ENCODE measurements around the gene ANXA9.
A peak's percentile ranks its signal among the peaks of the same experiment; 100 is the strongest.

Gene ANXA9

DNA sequence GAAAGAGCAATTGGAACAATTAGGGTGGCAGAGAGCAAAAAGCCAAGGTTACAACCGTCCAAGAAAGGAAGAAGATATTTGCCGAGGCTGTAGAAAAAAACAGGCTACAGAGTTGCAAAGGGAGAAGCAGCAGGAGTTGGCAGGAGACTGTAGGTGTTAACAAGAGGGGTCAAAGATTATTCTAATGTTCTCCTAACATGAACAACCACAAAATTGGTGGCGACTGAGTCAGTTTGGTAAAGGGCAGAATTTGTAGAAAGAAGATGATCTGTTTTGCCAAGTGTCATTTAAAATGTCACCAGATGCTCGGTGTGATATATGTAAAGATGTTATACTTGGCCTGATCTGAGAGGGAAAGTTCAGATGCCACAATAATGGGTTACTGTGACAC is 25.8 kb downstream of the ANXA9 start:
- peak overlapping the region; percentile 12 for H3K4me3 ChIP-seq (ENCODE audit: control insufficient read depth, low read depth, low read length)
- no peak for DNase-seq (ENCODE audit: low read depth)
- TF ChIP-seq, protein P1, sequence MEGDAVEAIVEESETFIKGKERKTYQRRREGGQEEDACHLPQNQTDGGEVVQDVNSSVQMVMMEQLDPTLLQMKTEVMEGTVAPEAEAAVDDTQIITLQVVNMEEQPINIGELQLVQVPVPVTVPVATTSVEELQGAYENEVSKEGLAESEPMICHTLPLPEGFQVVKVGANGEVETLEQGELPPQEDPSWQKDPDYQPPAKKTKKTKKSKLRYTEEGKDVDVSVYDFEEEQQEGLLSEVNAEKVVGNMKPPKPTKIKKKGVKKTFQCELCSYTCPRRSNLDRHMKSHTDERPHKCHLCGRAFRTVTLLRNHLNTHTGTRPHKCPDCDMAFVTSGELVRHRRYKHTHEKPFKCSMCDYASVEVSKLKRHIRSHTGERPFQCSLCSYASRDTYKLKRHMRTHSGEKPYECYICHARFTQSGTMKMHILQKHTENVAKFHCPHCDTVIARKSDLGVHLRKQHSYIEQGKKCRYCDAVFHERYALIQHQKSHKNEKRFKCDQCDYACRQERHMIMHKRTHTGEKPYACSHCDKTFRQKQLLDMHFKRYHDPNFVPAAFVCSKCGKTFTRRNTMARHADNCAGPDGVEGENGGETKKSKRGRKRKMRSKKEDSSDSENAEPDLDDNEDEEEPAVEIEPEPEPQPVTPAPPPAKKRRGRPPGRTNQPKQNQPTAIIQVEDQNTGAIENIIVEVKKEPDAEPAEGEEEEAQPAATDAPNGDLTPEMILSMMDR (conservative IDR thresholded peaks at IDR 0.05; ENCODE audit: control insufficient read depth, insufficient read depth, low read depth, low read length): no peak

DNA sequence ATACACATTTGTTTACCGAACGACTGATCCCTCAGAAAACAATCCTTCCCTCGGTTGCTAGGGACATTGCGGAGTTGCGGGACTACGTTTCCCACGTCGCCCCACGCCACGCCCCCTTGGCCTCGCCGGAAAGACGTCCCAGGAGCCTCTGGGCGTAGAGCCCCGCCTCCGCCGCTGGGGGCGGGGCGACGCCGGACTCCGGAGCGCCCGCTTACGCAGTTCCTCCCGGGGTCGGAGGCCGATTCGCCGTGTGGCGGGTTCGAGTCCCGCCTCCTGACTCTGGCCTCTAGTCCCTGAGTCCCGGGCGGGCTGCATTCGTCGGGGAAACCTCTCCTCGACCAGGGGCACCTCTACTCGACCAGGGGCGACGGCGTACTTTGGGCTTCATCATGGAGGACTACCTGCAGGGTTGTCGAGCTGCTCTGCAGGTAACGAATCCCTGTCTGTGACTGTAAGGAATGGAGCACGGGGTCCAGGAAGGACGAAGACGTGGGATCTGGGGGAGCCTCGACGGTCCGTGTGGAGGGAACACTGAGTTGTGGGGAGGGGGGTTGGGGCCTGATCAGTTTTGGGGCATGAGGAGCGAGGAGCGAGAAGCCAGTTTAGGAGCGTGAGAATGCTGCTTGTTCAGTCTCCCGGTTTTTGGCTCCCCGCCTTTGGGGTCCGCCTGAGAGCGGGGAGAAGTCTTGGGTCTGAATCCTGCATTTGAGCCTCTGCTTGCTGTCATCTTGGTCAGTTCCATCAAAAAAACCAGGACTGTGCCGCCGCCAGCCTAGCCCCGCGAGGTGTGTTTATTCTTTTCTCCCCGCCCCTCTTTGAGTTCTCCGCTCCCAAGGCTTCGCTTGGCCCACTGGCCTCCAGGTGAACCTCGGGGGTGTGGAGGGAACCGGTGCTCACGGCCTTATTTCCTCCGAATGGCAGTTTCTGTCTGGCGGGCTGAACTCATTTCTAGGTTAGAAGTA is 26.4 kb downstream of the ANXA9 start, which contains the start of gene PRUNE1:
Gene PRUNE1 (plus strand): TSS at position 206 of the 962 bp plus-strand sequence. CDS start 184 bp downstream, at position 390.
- peak; percentile 96 for DNase-seq (ENCODE audit: low read depth)
- H3K4me3 ChIP-seq (ENCODE audit: control insufficient read depth, low read depth, low read length): peak within 1 kb of the TSS; percentile 82
- TF ChIP-seq, protein P1 (conservative IDR thresholded peaks at IDR 0.05; ENCODE audit: control insufficient read depth, insufficient read depth, low read depth, low read length): no peak

DNA sequence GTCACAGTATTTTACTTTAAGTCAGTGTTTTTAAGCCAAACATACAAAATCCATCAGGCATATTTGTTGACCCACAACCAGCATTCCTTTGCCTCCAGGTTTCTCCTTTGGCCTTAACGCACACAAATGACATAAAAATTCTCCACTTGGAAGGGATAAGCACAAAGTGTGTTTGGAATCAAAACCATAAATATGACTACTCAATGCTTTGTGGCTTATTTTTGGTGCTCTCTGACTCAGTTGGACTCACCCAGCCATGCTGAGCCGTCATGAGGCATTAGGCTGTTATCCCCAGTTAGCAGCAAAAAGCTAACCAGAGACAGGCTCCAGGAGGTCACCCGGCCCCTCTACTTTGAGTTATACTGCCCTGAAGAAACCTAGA is 27.1 kb downstream of the ANXA9 start:
- TF ChIP-seq, protein P1 (conservative IDR thresholded peaks at IDR 0.05; ENCODE audit: control insufficient read depth, insufficient read depth, low read depth, low read length): no peak
- peak; percentile 76 for DNase-seq (ENCODE audit: low read depth)
- H3K4me3 ChIP-seq (ENCODE audit: control insufficient read depth, low read depth, low read length): peak overlapping the region; percentile 82

DNA sequence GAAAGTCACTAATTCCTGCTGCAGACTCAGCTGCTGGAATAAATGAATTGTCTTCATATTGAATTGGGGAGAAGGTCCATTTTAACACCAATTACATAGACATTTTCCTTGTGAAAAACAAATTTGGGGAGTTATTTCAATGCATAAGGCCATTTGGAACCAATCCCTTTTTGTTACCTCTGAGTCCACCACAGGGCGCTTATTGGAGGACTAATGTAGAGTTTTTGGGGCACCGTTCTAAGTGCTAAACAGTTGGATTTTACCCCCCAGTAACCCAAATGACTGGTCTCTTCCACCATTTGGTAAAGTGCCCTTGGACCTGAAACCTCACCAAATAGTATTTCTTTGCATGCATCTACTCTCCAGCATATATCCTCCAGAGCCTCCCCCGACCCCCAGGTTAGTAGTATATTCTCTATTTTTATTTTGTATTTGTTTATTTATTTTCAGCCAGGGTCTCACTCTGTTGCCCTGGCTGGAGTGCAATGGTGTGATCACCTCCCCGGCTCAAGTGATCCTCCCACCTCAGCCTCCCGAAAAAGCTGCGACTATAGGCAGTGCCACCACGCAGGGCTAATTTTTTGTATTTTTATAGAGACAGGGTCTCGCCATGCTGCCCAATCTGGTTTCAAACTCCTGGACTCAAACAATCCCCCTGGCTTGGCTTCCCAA is 27.7 kb downstream of the ANXA9 start:
- H3K4me3 ChIP-seq (ENCODE audit: control insufficient read depth, low read depth, low read length): no peak overlapping the region
- DNase-seq (ENCODE audit: low read depth): no peak
- TF ChIP-seq, protein P1 (conservative IDR thresholded peaks at IDR 0.05; ENCODE audit: control insufficient read depth, insufficient read depth, low read depth, low read length): no peak

DNA sequence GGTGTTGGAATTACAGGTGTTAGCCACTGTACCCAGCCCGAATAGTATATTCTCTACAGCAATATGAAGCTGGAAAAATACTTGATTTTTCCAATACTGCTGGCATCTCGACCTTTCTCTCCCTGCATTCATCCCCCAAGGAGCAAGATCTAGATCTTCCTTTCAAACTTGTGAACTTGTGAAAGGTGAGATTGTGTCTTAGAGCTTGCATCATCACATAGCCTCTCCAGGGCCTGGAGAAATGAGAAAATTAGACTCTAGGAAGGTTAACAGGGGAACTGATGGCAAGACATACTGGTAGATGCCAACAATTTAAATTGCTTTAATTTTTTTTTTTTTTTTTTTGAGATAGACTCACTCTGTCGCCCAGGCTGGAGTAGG is 28.2 kb downstream of the ANXA9 start:
- TF ChIP-seq, protein P1 (conservative IDR thresholded peaks at IDR 0.05; ENCODE audit: control insufficient read depth, insufficient read depth, low read depth, low read length): no peak
- no peak for DNase-seq (ENCODE audit: low read depth)
- no peak overlapping the region for H3K4me3 ChIP-seq (ENCODE audit: control insufficient read depth, low read depth, low read length)

DNA sequence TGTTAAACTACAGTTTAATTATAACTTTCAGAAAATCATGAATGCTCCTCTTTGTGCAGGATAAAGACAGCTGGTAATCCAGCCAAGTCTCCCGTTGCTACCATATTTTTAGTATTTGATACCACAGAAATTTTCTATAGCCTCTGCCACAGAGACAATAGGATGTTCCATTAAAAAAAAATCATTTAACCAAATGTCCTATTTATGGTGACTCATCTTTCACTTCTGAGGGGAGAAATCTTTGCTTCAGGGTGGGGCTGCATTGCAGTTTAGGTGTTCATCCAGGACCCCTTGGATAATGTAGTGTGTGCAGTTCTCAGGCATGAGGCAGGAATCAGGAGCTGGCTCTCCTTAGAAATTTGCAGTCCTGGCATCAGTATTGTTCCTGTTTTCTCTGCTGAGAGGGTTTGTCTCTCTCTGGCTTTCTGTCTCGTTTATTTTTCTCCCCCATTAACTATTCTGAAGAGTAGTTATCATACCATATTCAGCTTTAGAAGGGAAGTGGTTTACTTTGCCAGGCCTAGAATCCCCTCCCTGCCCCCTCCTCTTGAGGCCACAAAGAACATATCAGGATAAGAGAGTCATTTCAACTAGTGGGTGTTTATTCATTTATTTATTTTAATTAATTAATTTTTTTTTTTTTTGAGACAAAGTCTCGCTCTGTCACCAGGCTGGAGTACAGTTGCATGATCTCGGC is 29.2 kb downstream of the ANXA9 start:
- TF ChIP-seq, protein P1 (conservative IDR thresholded peaks at IDR 0.05; ENCODE audit: control insufficient read depth, insufficient read depth, low read depth, low read length): no peak
- no peak overlapping the region for H3K4me3 ChIP-seq (ENCODE audit: control insufficient read depth, low read depth, low read length)
- DNase-seq (ENCODE audit: low read depth): peak; percentile 19
